Loucy (cell line): Measurements from ENCODE around the gene ASPSCR1.

Source experiments
- H2AFZ ChIP-seq: fragments of 200-600 bp; sonication (generic); 2 replicates; pipeline ENCODE4 v1.6.0; 2016; ENCODE audit warnings: antibody characterized with exemption, mild to moderate bottlenecking, low read length, moderate library complexity
- H3F3A ChIP-seq: fragments of 200-600 bp; 2 replicates; pipeline ENCODE4 v1.6.0; 2016; ENCODE audit warnings: antibody characterized with exemption, low read depth, mild to moderate bottlenecking
- H3K27me3 ChIP-seq: fragments of 200-600 bp; sonication (generic); 2 replicates; pipeline ENCODE4 v1.6.1; 2014; ENCODE audit warnings: low read length, mild to moderate bottlenecking; ENCODE audit not compliant: insufficient read depth, poor library complexity, severe bottlenecking
- H3K36me3 ChIP-seq: fragments of 200-600 bp; sonication (generic); 2 replicates; pipeline ENCODE4 v1.6.1; 2016; ENCODE audit warnings: low read length; ENCODE audit not compliant: insufficient read depth
- H3K4me1 ChIP-seq: fragments of 200-600 bp; sonication (generic); 2 replicates; pipeline ENCODE4 v1.5.1; 2014; ENCODE audit warnings: low read length, mild to moderate bottlenecking; ENCODE audit not compliant: insufficient read depth, poor library complexity, severe bottlenecking
- H3K4me2 ChIP-seq: fragments of 200-600 bp; sonication (generic); 2 replicates; pipeline ENCODE4 v1.6.0; 2014; ENCODE audit warnings: antibody characterized with exemption, low read length, low read depth, mild to moderate bottlenecking; ENCODE audit not compliant: poor library complexity, severe bottlenecking
- H3K4me3 ChIP-seq: fragments of 200-600 bp; sonication (generic); 2 replicates; pipeline ENCODE4 v1.5.1; 2014; ENCODE audit warnings: low read length, mild to moderate bottlenecking, mixed read lengths; ENCODE audit not compliant: poor library complexity, severe bottlenecking
- H3K79me2 ChIP-seq: fragments of 200-600 bp; sonication (generic); 2 replicates; pipeline ENCODE4 v1.6.1; 2014; ENCODE audit warnings: low read length; ENCODE audit not compliant: insufficient read depth
- H3K9ac ChIP-seq: fragments of 200-600 bp; sonication (generic); 2 replicates; pipeline ENCODE4 v1.6.0; 2014; ENCODE audit warnings: mild to moderate bottlenecking, low read depth, low read length, moderate library complexity; ENCODE audit not compliant: poor library complexity, severe bottlenecking
- H3K9me2 ChIP-seq: fragments of 200-600 bp; sonication (generic); replicated peaks from 2 replicates; pipeline ENCODE4 v1.6.1; 2016; ENCODE audit warnings: low read depth, low read length, mixed read lengths
- H3K9me3 ChIP-seq: fragments of 200-600 bp; sonication (generic); 2 replicates; pipeline ENCODE4 v1.6.1; 2014; ENCODE audit warnings: mild to moderate bottlenecking, antibody characterized with exemption, low read length, low read depth; ENCODE audit not compliant: insufficient read depth
- H4K20me1 ChIP-seq: fragments of 200-600 bp; sonication (generic); 2 replicates; pipeline ENCODE4 v1.6.0; 2014; ENCODE audit warnings: antibody characterized with exemption, low read length, mild to moderate bottlenecking; ENCODE audit not compliant: insufficient read depth, poor library complexity, severe bottlenecking
- EZH2phosphoT487 ChIP-seq: fragments of 200-600 bp; IDR thresholded peaks from 2 replicates; pipeline ENCODE4 v1.6.1; 2018; ENCODE audit warnings: antibody characterized with exemption, mild to moderate bottlenecking, moderate library complexity, borderline replicate concordance
- TF ChIP-seq, protein P1 (sequence below): fragments of 200-600 bp; sonication (generic); conservative IDR thresholded peaks from 2 replicates; pipeline ENCODE4 v1.5.1; 2014; ENCODE audit warnings: mild to moderate bottlenecking, antibody characterized with exemption, low read length

The ASPSCR1 gene

DNA sequence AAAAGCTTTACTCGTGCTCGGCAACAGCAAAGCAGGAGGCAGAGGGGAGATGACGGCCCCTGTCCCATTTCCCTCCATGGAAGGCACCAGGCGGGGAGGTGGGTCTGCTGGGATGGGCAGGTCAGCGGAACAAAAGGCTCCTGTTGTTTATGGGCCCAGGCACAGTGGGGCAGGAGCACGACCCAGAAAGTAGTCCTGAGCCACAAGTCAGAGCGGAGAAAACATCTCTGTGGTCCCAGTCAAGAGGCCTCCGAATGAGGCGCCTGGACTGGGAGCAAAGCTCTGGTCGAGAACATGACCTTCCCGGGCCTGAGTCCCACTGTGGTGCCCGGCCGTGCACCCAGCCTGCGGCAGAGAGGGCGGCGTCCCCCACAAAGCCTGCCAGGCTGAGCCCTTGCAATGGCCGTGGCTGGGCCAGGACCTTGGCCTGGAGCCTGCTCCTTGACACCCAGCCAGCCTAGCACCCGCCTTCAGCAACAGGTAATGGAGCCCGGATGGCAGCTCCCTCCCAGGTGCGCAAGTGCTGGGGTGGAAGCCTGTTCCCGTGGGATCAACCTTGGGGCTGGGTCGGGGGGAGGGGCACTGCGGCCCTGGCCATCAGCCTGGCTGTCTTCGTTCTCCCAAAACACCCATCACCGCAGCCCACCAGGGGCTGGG lies 70.6 kb downstream of the ASPSCR1 start:
- Histone ChIP-seq H3K79me2 (peaks cover 20% of the 10 kb centered on the region), H3K4me2 (no peak overlapping the region), H3F3A (no peaks in the 10 kb centered on the region), H3K9me3 (no peaks in the 10 kb centered on the region), H3K9ac (no peak overlapping the region), H3K4me1 (peaks cover 11% of the 10 kb centered on the region), H3K36me3 (no peaks in the 10 kb centered on the region), H3K27me3 (no peaks in the 10 kb centered on the region), H4K20me1 (peaks cover 10% of the 10 kb centered on the region), H3K9me2 (no peaks in the 10 kb centered on the region), H2AFZ (no peak overlapping the region), H3K4me3 (no peak overlapping the region)
- TF ChIP-seq, protein P1, sequence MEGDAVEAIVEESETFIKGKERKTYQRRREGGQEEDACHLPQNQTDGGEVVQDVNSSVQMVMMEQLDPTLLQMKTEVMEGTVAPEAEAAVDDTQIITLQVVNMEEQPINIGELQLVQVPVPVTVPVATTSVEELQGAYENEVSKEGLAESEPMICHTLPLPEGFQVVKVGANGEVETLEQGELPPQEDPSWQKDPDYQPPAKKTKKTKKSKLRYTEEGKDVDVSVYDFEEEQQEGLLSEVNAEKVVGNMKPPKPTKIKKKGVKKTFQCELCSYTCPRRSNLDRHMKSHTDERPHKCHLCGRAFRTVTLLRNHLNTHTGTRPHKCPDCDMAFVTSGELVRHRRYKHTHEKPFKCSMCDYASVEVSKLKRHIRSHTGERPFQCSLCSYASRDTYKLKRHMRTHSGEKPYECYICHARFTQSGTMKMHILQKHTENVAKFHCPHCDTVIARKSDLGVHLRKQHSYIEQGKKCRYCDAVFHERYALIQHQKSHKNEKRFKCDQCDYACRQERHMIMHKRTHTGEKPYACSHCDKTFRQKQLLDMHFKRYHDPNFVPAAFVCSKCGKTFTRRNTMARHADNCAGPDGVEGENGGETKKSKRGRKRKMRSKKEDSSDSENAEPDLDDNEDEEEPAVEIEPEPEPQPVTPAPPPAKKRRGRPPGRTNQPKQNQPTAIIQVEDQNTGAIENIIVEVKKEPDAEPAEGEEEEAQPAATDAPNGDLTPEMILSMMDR = no peak
- no peak for TF ChIP-seq EZH2phosphoT487

DNA sequence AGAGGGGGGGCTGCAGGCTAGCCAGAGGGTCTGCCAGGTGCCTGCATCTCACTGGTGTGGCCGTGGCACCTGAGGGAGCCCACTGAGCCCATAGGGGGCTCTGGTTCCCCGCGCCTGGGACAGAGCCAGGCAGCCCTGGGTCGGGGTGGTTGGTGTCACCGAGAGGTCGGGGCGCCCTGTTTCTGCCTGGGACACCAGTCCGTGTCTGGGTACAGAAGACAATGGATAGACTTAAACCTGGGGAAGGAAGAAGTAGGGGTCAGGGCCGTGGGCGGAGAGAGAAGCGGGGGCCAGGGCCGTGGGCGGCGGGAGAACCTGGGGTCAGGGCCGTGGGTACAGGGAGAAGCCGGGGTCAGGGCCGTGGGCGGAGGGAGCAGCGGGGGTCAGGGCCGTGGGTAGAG lies 71.1 kb downstream of the ASPSCR1 start:
- H3K27me3 ChIP-seq = no peaks in the 10 kb centered on the region
- no peak for TF ChIP-seq EZH2phosphoT487
- TF ChIP-seq, protein P1 = no peak
- no peak overlapping the region for H3K4me2 ChIP-seq
- H3K79me2 ChIP-seq = peaks cover 25% of the 10 kb centered on the region
- H4K20me1 ChIP-seq = peaks cover 11% of the 10 kb centered on the region
- H3K9me2 ChIP-seq = no peaks in the 10 kb centered on the region
- H3K9me3 ChIP-seq = no peaks in the 10 kb centered on the region
- no peaks in the 10 kb centered on the region for H3F3A ChIP-seq
- no peak overlapping the region for H2AFZ ChIP-seq
- H3K9ac ChIP-seq = no peak overlapping the region
- no peaks in the 10 kb centered on the region for H3K36me3 ChIP-seq
- no peak overlapping the region for H3K4me3 ChIP-seq
- H3K4me1 ChIP-seq = peaks cover 16% of the 10 kb centered on the region

DNA sequence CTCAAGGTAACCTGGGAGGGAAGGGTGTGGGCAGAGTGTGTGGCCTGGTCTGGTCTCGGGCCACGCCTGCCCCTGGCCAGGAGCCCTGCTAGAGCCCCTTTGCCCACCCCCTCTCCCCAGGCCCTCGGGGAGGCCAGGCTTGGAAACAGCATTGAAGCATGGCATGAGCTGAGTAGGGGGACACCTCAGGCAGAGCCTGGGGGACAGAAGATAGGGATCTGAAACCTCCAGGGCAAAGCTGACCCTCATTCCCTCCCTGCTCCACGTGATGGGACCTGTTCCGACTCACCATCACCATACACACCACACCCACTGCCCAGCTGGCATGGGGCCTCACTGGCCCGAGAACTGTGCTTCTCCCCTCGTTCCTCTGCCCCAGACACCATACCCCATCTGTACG lies 71.7 kb downstream of the ASPSCR1 start:
- TF ChIP-seq EZH2phosphoT487 = no peak
- TF ChIP-seq, protein P1 = no peak
- Histone ChIP-seq H3K9me3 (no peaks in the 10 kb centered on the region), H3K79me2 (peaks cover 28% of the 10 kb centered on the region), H3K9me2 (no peaks in the 10 kb centered on the region), H3K4me1 (peaks cover 21% of the 10 kb centered on the region), H2AFZ (no peak overlapping the region), H3K27me3 (no peaks in the 10 kb centered on the region), H3K4me3 (no peak overlapping the region), H3K4me2 (no peak overlapping the region), H4K20me1 (peaks cover 11% of the 10 kb centered on the region), H3F3A (no peaks in the 10 kb centered on the region), H3K36me3 (no peaks in the 10 kb centered on the region), H3K9ac (no peak overlapping the region)
